Measurements from ENCODE around the gene RPS2.
A peak's percentile ranks its signal among the peaks of the same experiment; 100 is the strongest.

Gene RPS2

GRCh38 chr16:1981398-1981836, 16.8 kb upstream of the RPS2 start, which contains the start of gene NOXO1:
Gene NOXO1 (minus strand): TSS chr16:1981469. CDS start chr16:1981179, 290 bp downstream.
- no peak for DNase-seq (ENCODE audit: low read depth in 2 of 2)

GRCh38 chr16:1980770-1981087, 16.1 kb upstream of the RPS2 start:
- DNase-seq (ENCODE audit: low read depth in 2 of 2): no peak

- DNase-seq (ENCODE audit: low read depth in 2 of 2): no peak
These were observed 15.6 kb upstream of the RPS2 start for GRCh38 chr16:1980030-1980769.

- DNase-seq (ENCODE audit: low read depth in 2 of 2): peak in 1 of 2 donors; percentile 49
These were observed 14.8 kb upstream of the RPS2 start for GRCh38 chr16:1979271-1980029.

- DNase-seq (ENCODE audit: low read depth in 2 of 2): no peak
These were observed 14.0 kb upstream of the RPS2 start for GRCh38 chr16:1978476-1979120.

GRCh38 chr16:1977875-1978268, 13.2 kb upstream of the RPS2 start:
- DNase-seq (ENCODE audit: low read depth in 2 of 2): no peak

- no peak for DNase-seq (ENCODE audit: low read depth in 2 of 2)
These were observed 12.6 kb upstream of the RPS2 start for GRCh38 chr16:1976951-1977874.

- DNase-seq (ENCODE audit: low read depth in 2 of 2): no peak
These were observed 11.5 kb upstream of the RPS2 start for GRCh38 chr16:1976216-1976520.

GRCh38 chr16:1975432-1976215, 11.0 kb upstream of the RPS2 start:
- DNase-seq (ENCODE audit: low read depth in 2 of 2): no peak

- no peak for DNase-seq (ENCODE audit: low read depth in 2 of 2)
These were observed 9.8 kb upstream of the RPS2 start for GRCh38 chr16:1974157-1975070.

- no peak for DNase-seq (ENCODE audit: low read depth in 2 of 2)
These were observed 9.0 kb upstream of the RPS2 start for GRCh38 chr16:1973461-1974156.

GRCh38 chr16:1972490-1972877, 7.9 kb upstream of the RPS2 start:
- no peak for DNase-seq (ENCODE audit: low read depth in 2 of 2)

GRCh38 chr16:1971796-1972489, 7.3 kb upstream of the RPS2 start, which contains the start of gene TBL3:
Gene TBL3 (plus strand): TSS chr16:1972053. CDS start chr16:1972165, 112 bp downstream.
- peak; percentile 92 to 97 for DNase-seq (ENCODE audit: low read depth in 2 of 2)

GRCh38 chr16:1968146-1968953, 3.7 kb upstream of the RPS2 start:
- no peak for DNase-seq (ENCODE audit: low read depth in 2 of 2)

- no peak for DNase-seq (ENCODE audit: low read depth in 2 of 2)
These were observed 1.8 kb upstream of the RPS2 start, which contains the start of gene RNF151 for GRCh38 chr16:1966460-1966859. Gene RNF151 (plus strand): TSS chr16:1966856. CDS start chr16:1966882, 26 bp downstream.

- DNase-seq (ENCODE audit: low read depth in 2 of 2): no peak
These were observed 873 bp upstream of the RPS2 start for GRCh38 chr16:1965396-1966001.
